ENCODE data around the gene RIPK4. TPM values are rescaled to one million over a fixed set of nuclear protein-coding genes. Genes with fewer than 3 reads are reported as not detected.

The RIPK4 gene
- total RNA-seq, 5 donors from 2014 or later (not counting 1 experiment from before 2014, with no cell fraction given) = 0.30 to 2.1 (median 0.63) TPM

DNA sequence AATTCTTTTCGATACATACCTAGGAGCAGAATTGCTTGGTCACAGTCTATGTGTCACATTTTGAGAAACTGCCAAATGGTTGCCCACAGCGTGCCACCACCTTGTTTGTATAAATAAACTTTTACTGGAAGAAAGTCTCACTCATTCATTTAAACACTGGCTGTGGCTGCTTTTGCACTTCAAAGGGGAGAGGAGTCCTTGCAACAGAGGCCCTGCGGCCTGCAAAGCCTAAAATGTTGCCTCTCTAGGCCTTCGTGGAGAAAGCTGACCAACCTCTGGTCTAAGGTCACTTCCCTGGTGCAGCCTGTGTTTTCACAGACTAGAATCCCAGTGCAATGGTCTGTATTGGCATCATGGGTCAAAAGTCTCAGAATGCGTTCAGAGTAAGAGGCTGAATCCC, 8.3 kb downstream of the RIPK4 start:
- Mint-ChIP-seq H3K36me3 (no peaks in the 10 kb centered on the region), H3K4me1 (peaks cover 5 to 19% (median 11%) of the 10 kb centered on the region in 3 donors), H3K9me3 (no peaks in the 10 kb centered on the region), H3K27ac (no peak overlapping the region), H3K4me3 (no peak overlapping the region), H3K27me3 (peaks cover 34 to 44% of the 10 kb centered on the region in 2 donors)
- Histone ChIP-seq H3K9me3 (no peaks in the 10 kb centered on the region), H3K4me3 (ENCODE audit: control insufficient read depth in 1 of 2, extremely low read depth in 1 of 2, low read length in 1 of 2) (no peak overlapping the region), H3K27me3 (replicated peaks in 1 of 2; ENCODE audit: control insufficient read depth in 2 of 2, extremely low read depth in 1 of 2, insufficient read depth in 2 of 2, low read length in 1 of 2) (peaks cover 11 to 53% of the 10 kb centered on the region in 2 experiments), H3K27ac (ENCODE audit: low read length) (no peak overlapping the region), H3K36me3 (ENCODE audit: control insufficient read depth in 2 of 2, extremely low read depth in 1 of 2, insufficient read depth in 1 of 2, low read length in 1 of 2) (no peaks in the 10 kb centered on the region), H3K4me1 (ENCODE audit: control insufficient read depth in 1 of 2, extremely low read depth in 1 of 2, insufficient read depth in 2 of 2, low read length in 2 of 2) (peaks cover 6 to 8% of the 10 kb centered on the region in 2 experiments)
- no peak for ATAC-seq (replicated peaks in 1 of 4)
- ChIA-PET CTCF (no interaction called here), POLR2A (no interaction called here)
- no peak for DNase-seq
- 86% methylated on average over 3 of the region's 5 CpGs for WGBS (ENCODE audit: insufficient coverage)

- peaks cover 1 to 5% (median 3%) of the 10 kb centered on the region in 3 donors for H3K4me1 Mint-ChIP-seq
- no peaks in the 10 kb centered on the region for H3K36me3 Mint-ChIP-seq
- Histone ChIP-seq H3K36me3 (ENCODE audit: control insufficient read depth in 2 of 2, extremely low read depth in 1 of 2, insufficient read depth in 1 of 2, low read length in 1 of 2) (no peaks in the 10 kb centered on the region), H3K27me3 (replicated peaks in 1 of 2; ENCODE audit: control insufficient read depth in 2 of 2, extremely low read depth in 1 of 2, insufficient read depth in 2 of 2, low read length in 1 of 2) (peaks cover 4 to 38% of the 10 kb centered on the region in 2 experiments), H3K9me3 (no peaks in the 10 kb centered on the region), H3K4me1 (ENCODE audit: control insufficient read depth in 1 of 2, extremely low read depth in 1 of 2, insufficient read depth in 2 of 2, low read length in 2 of 2) (peaks cover 0 to 4% of the 10 kb centered on the region in 2 experiments), H3K27ac (ENCODE audit: low read length) (no peak overlapping the region), H3K4me3 (ENCODE audit: control insufficient read depth in 1 of 2, extremely low read depth in 1 of 2, low read length in 1 of 2) (no peak overlapping the region)
- no peak for DNase-seq
- H3K9me3 Mint-ChIP-seq = no peaks in the 10 kb centered on the region
- peaks cover 11 to 20% of the 10 kb centered on the region in 2 donors for H3K27me3 Mint-ChIP-seq
- ChIA-PET POLR2A (no interaction called here), CTCF (interaction anchor here in 1 of 2 donors (0.6 kb wide), 1 partner anchor 360 kb away, joined by 3 read pairs; no protein-coding TSS in a partner anchor)
- ATAC-seq (replicated peaks in 1 of 4) = no peak
- H3K27ac Mint-ChIP-seq = no peak overlapping the region
- WGBS (ENCODE audit: insufficient coverage) = 82% methylated on average over 29 of the region's 33 CpGs
- H3K4me3 Mint-ChIP-seq = no peak overlapping the region
These were observed 10.7 kb downstream of the RIPK4 start for GRCh38 chr21:41755934-41756773.

GRCh38 chr21:41755258-41755933, 11.5 kb downstream of the RIPK4 start:
- Histone ChIP-seq H3K4me3 (ENCODE audit: control insufficient read depth in 1 of 2, extremely low read depth in 1 of 2, low read length in 1 of 2) (no peak overlapping the region), H3K27me3 (replicated peaks in 1 of 2; ENCODE audit: control insufficient read depth in 2 of 2, extremely low read depth in 1 of 2, insufficient read depth in 2 of 2, low read length in 1 of 2) (peaks cover 0 to 31% of the 10 kb centered on the region in 2 experiments), H3K27ac (ENCODE audit: low read length) (no peak overlapping the region), H3K4me1 (ENCODE audit: control insufficient read depth in 1 of 2, extremely low read depth in 1 of 2, insufficient read depth in 2 of 2, low read length in 2 of 2) (no peaks in the 10 kb centered on the region), H3K9me3 (no peaks in the 10 kb centered on the region), H3K36me3 (ENCODE audit: control insufficient read depth in 2 of 2, extremely low read depth in 1 of 2, insufficient read depth in 1 of 2, low read length in 1 of 2) (no peaks in the 10 kb centered on the region)
- H3K4me1 Mint-ChIP-seq = no peaks in the 10 kb centered on the region
- DNase-seq (no peak), ATAC-seq (replicated peaks in 1 of 4) (no peak)
- H3K36me3 Mint-ChIP-seq = no peaks in the 10 kb centered on the region
- H3K4me3 Mint-ChIP-seq = no peak overlapping the region
- H3K27me3 Mint-ChIP-seq = peaks cover 5 to 12% of the 10 kb centered on the region in 2 donors
- POLR2A ChIA-PET = no interaction called here
- WGBS (ENCODE audit: insufficient coverage) = 83% methylated on average over 22 of the region's 23 CpGs
- no peaks in the 10 kb centered on the region for H3K9me3 Mint-ChIP-seq
- H3K27ac Mint-ChIP-seq = no peak overlapping the region
- CTCF ChIA-PET = interaction anchor here in 1 of 2 donors (0.6 kb wide), 1 partner anchor 361 kb away, joined by 3 read pairs; no protein-coding TSS in a partner anchor

DNA sequence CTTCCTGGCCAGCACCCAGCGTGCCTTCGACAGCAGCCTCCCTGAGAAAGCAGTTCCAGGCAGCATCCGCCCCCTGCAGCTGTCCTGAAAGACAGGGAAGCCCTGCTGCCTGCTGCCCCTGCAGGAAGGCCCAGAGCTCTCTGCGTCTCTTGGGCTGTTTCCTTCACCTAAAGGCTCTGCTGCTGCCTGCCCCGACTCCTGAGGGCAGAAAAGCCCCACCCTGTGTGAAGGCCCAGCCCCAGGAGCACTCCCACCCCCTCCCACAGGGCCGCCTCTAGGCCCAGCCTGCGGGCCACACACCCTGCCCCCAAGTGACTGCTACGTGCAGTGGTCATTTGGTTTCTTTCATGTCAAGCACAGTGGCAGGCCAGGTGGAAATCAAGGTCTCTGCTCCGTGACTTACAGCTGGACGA, 12.4 kb downstream of the RIPK4 start:
- H3K4me1 ChIP-seq (ENCODE audit: control insufficient read depth in 1 of 2, extremely low read depth in 1 of 2, insufficient read depth in 2 of 2, low read length in 2 of 2) = no peaks in the 10 kb centered on the region
- H3K27me3 ChIP-seq (replicated peaks in 1 of 2; ENCODE audit: control insufficient read depth in 2 of 2, extremely low read depth in 1 of 2, insufficient read depth in 2 of 2, low read length in 1 of 2) = peaks cover 0 to 28% of the 10 kb centered on the region in 2 experiments
- Mint-ChIP-seq H3K27ac (no peak overlapping the region), H3K4me1 (no peaks in the 10 kb centered on the region), H3K36me3 (no peaks in the 10 kb centered on the region), H3K27me3 (peaks cover 0 to 3% of the 10 kb centered on the region in 2 donors), H3K4me3 (no peak overlapping the region), H3K9me3 (no peaks in the 10 kb centered on the region)
- POLR2A ChIA-PET = no interaction called here
- no peaks in the 10 kb centered on the region for H3K36me3 ChIP-seq (ENCODE audit: control insufficient read depth in 2 of 2, extremely low read depth in 1 of 2, insufficient read depth in 1 of 2, low read length in 1 of 2)
- no peak overlapping the region for H3K4me3 ChIP-seq (ENCODE audit: control insufficient read depth in 1 of 2, extremely low read depth in 1 of 2, low read length in 1 of 2)
- ATAC-seq (replicated peaks in 1 of 4) (no peak), DNase-seq (no peak)
- CTCF ChIA-PET = no interaction called here
- H3K27ac ChIP-seq (ENCODE audit: low read length) = no peak overlapping the region
- no peaks in the 10 kb centered on the region for H3K9me3 ChIP-seq
- WGBS (ENCODE audit: insufficient coverage) = 73% methylated on average over 9 of the region's 10 CpGs

- Mint-ChIP-seq H3K36me3 (no peaks in the 10 kb centered on the region), H3K27ac (no peak overlapping the region), H3K9me3 (no peaks in the 10 kb centered on the region), H3K4me1 (no peaks in the 10 kb centered on the region), H3K27me3 (no peaks in the 10 kb centered on the region), H3K4me3 (no peak overlapping the region)
- ATAC-seq (replicated peaks in 1 of 4) (no peak), DNase-seq (no peak)
- no peaks in the 10 kb centered on the region for H3K9me3 ChIP-seq
- 75% methylated on average over 8 of the region's 16 CpGs for WGBS (ENCODE audit: insufficient coverage)
- ChIA-PET POLR2A (no interaction called here), CTCF (no interaction called here)
- no peaks in the 10 kb centered on the region for H3K4me1 ChIP-seq (ENCODE audit: control insufficient read depth in 1 of 2, extremely low read depth in 1 of 2, insufficient read depth in 2 of 2, low read length in 2 of 2)
- H3K27me3 ChIP-seq (replicated peaks in 1 of 2; ENCODE audit: control insufficient read depth in 2 of 2, extremely low read depth in 1 of 2, insufficient read depth in 2 of 2, low read length in 1 of 2) = peaks cover 0 to 18% of the 10 kb centered on the region in 2 experiments
- no peak overlapping the region for H3K27ac ChIP-seq (ENCODE audit: low read length)
- H3K4me3 ChIP-seq (ENCODE audit: control insufficient read depth in 1 of 2, extremely low read depth in 1 of 2, low read length in 1 of 2) = no peak overlapping the region
- peaks cover 0 to 4% of the 10 kb centered on the region in 2 donors for H3K36me3 ChIP-seq (ENCODE audit: control insufficient read depth in 2 of 2, extremely low read depth in 1 of 2, insufficient read depth in 1 of 2, low read length in 1 of 2)
These were observed 13.6 kb downstream of the RIPK4 start for GRCh38 chr21:41753006-41753898.

- Histone ChIP-seq H3K27ac (ENCODE audit: low read length) (no peak overlapping the region), H3K9me3 (no peaks in the 10 kb centered on the region), H3K27me3 (replicated peaks in 1 of 2; ENCODE audit: control insufficient read depth in 2 of 2, extremely low read depth in 1 of 2, insufficient read depth in 2 of 2, low read length in 1 of 2) (peaks cover 0 to 18% of the 10 kb centered on the region in 2 experiments), H3K36me3 (ENCODE audit: control insufficient read depth in 2 of 2, extremely low read depth in 1 of 2, insufficient read depth in 1 of 2, low read length in 1 of 2) (peaks cover 0 to 4% of the 10 kb centered on the region in 2 donors), H3K4me1 (ENCODE audit: control insufficient read depth in 1 of 2, extremely low read depth in 1 of 2, insufficient read depth in 2 of 2, low read length in 2 of 2) (no peaks in the 10 kb centered on the region), H3K4me3 (ENCODE audit: control insufficient read depth in 1 of 2, extremely low read depth in 1 of 2, low read length in 1 of 2) (no peak overlapping the region)
- no peaks in the 10 kb centered on the region for H3K36me3 Mint-ChIP-seq
- no peaks in the 10 kb centered on the region for H3K9me3 Mint-ChIP-seq
- no peak for ATAC-seq (replicated peaks in 1 of 4)
- 80% methylated on average over 11 of the region's 13 CpGs for WGBS (ENCODE audit: insufficient coverage)
- no peaks in the 10 kb centered on the region for H3K27me3 Mint-ChIP-seq
- peak overlapping the region in 1 of 2 donors; percentile 23 for H3K27ac Mint-ChIP-seq
- H3K4me1 Mint-ChIP-seq = no peaks in the 10 kb centered on the region
- ChIA-PET CTCF (no interaction called here), POLR2A (no interaction called here)
- DNase-seq = no peak
- H3K4me3 Mint-ChIP-seq = no peak overlapping the region
These were observed 14.6 kb downstream of the RIPK4 start for GRCh38 chr21:41752231-41752681.

Data from T-cell (primary cell).